Pulmonary artery endothelial cell (primary cell): Measurements from ENCODE around the gene ZNF740. TPM values are rescaled to one million over a fixed set of nuclear protein-coding genes. Genes with fewer than 3 reads are reported as not detected.
"Not testable (repeated sequence)": the region's sequence is repeated elsewhere in the genome, so short reads cannot be mapped to it uniquely, and the experiment has no call there.

Source experiments
- DNase-seq: peaks from one replicate; pipeline ENCODE4 v3.0.0-alpha.2; 2011; ENCODE audit warnings: low read depth, low spot score
- total RNA-seq: library from RNA; depleted of rRNA; stranded (reverse); fragments of >200 nt; gene quantifications from 2 replicates; pipeline ENCODE4 v1.2.3, GENCODE V29; 2014

Gene ZNF740
- total RNA-seq, 1 donor from 2014 or later, result 14.1 TPM

- no peak for DNase-seq
Measured at GRCh38 chr12:53193985-53194716, 13.6 kb downstream of the ZNF740 start.

DNA sequence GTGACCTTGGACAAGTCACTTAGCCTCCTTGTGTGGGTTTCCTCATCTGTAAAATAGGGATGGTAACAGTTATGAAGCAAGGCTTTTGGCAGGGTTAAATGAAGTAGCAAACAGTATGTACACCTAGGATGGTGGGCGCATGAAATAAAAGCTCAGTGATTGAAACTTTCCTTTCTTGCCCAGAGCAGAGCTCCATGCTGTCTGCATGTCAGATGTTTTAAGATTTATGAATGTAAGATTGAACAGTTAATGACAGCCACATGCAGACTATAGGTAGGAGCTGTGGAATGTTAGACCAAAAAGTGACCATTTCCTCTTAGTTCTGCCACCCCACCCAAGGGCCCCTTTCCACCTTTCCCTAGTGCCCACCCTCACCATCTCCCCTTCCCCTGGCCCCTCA lies 14.5 kb downstream of the ZNF740 start:
- DNase-seq, result no peak

- no peak for DNase-seq
Measured at GRCh38 chr12:53195516-53196420, 15.2 kb downstream of the ZNF740 start.

- no peak for DNase-seq
Measured at GRCh38 chr12:53196486-53196885, 16.0 kb downstream of the ZNF740 start.

DNA sequence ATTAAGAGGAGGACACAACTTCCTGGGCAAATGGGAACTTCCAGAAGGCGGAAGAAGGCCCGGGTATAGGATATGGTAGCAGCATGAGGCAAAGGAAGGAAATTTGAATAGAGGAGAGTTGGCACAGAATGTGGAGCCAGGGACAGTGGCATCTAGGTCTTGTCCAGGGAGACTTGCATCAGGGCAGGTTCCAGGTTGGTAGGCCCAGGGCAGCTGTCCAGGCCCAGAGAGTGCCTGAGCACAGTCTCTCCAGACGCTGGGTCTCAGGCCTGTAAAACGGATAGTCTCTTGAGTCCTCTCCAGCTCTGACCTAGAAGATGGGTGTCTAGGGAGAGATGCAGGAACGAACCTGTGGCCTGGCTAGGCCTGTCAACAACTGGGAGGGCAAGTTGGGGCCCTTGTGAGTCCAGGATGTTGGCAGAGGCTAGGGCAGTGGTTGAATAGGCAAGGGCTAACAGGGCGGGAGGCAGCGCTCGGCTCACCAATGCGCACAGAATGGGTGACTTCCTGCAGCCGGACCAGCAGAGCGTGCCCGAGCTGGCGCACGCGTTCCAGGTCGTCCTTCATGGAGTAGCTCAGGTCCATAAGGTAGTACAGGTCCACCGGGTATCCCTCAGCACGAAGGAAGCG lies 16.6 kb downstream of the ZNF740 start:
- no peak for DNase-seq

DNA sequence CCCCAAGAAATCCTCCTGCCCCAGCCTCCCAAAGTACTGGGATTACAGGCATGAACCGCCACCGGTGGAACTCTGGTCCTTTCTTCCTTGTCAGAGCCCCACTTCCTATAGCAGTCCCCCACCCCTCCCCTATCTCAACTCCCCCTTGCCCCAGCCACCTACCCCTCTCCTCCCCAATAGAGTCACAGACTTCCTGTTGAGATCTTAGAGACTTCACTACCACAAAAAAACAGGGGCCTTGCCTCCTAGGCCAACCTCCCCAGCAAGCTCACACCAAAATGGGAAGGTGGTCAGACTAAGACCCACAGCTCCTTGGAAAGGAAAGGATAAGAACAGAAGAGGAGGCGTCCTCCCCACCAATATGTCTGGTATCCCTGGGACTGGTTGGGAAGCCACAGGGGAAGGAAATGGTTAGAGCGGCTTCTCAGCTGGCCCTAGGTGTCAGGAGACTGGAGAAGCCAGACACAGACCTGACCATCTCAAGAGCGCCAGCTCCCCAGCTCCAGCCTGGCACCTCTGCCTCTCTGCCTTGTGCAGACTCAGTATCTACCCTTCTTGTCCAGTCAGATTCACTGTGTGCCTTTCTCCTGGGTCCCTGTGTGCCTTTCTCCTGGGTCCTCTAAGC lies 18.1 kb downstream of the ZNF740 start:
- DNase-seq, result no peak

DNA sequence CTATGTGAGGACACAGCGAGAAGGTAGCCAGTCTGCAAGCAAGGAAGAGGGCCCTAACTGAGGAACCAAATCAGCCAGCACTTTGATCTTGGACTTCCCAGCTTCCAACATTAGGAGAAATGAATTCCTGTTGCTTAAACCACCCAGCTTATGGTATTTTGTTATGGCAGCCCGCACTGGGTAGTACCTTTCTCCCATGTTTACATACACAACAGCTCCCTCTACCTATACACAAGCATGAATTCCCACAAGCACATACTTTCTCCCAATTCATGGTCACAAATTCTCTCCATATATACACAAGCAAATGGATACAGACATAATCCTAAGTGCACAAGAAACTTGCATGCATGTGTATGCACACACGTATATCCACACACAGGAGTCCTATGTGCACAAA lies 19.2 kb downstream of the ZNF740 start:
- DNase-seq, result no peak

GRCh38 chr12:53200107-53200457 lies 19.6 kb downstream of the ZNF740 start:
- DNase-seq, result no peak

DNA sequence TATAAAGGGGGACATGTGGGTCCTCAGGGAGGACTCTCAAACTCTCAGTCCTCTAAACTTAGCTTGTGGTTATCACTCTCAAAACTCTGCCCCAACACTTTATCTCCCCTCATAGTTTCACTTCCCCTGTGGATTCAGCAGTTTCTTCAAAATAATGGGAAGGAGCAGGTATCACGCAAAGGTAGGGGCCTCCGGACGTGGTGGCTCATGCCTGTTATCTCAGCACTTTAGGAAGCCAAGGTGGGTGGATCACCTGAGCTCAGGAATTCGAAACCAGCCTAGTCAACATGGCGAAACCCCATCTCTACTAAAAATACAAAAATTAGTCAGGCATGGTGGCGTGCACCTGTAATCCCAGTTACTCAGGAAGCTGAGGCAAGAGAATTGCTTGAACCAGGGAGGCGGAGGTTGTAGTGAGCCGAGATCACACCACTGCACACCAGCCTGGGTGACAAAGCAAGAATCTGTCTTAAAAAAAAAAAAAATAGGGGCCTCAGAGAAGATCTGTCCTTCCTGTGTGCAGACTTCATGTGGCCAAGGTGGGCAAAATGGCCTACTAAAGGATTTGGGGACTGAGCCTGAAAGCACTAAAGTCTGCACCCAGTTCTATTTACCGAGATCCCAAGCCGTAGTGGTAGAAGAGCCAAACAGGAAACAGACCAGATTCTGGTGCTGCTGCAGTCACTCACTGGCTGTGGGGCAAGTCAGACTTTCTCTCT lies 20.1 kb downstream of the ZNF740 start:
- no peak for DNase-seq

DNA sequence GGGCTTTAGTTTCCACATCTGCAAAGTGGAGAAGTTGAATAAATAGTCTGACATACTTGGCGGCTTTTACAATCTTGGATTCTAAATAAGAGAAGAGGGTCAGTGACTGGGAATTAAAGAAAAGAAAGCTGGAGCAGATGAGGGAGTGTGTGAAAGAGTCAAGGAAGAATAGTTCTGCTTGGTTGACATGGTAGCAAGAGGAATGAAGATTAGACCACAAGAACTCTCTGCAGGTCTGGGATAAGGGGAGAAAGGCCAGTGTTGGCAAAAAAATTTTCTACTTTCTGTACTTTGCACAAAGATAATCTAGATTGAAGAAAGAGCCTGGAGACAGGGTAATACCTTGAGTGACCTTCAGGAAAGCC lies 20.6 kb downstream of the ZNF740 start:
- no peak for DNase-seq

- no peak for DNase-seq
Measured at GRCh38 chr12:53201639-53202038, 21.1 kb downstream of the ZNF740 start.

DNA sequence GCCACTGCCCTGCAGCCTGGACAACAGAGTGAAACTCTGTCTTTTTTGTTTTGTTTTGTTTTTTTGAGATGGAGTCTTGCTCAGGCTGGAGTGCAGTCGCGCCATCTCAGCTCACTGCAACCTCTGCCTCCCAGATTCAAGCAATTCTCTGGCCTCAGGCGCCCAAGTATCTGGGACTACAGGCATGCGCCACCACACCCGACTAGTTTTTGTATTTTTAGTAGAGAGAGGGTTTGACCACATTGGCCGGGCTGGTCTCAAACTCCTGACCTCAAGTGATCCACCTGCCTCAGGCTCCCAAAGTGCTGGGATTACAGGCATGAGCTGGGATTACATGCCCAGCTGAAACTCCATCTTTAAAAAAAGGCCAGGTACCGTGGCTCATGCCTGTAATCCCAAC lies 21.8 kb downstream of the ZNF740 start:
- not testable (repeated sequence) for DNase-seq

- no peak for DNase-seq
Measured at GRCh38 chr12:53204351-53204750, 23.8 kb downstream of the ZNF740 start.

GRCh38 chr12:53205747-53206419 lies 25.4 kb downstream of the ZNF740 start:
- DNase-seq, result no peak

GRCh38 chr12:53207042-53207441 lies 26.5 kb downstream of the ZNF740 start, which contains the start of gene ITGB7:
TSS of gene ITGB7 (minus strand) at chr12:53207251. CDS start at chr12:53200443, 6,808 bp downstream.
- no peak for DNase-seq

- DNase-seq, result no peak
Measured at GRCh38 chr12:53208435-53208834, 27.9 kb downstream of the ZNF740 start.

- no peak for DNase-seq
Measured at GRCh38 chr12:53208877-53209463, 28.4 kb downstream of the ZNF740 start.

DNA sequence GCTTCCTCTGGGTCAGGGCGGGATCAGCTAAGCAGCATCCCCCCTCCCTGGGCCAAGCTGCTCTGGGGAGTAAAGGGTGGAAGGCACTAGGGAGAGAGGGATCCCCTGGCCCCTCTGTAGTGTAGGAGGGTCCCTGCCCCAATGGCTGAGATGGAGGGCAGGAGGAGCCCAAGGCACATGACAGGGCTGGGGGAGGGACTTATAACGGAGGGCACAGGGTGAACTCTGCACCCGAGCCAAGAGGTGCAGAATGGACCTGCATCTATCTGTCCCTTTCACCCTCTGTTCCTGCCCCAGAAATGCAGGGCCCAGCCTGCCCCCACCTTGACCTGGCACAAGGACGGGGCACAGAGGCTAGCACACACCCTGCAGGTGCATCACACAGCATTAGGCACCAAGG lies 30.3 kb downstream of the ZNF740 start:
- no peak for DNase-seq

DNA sequence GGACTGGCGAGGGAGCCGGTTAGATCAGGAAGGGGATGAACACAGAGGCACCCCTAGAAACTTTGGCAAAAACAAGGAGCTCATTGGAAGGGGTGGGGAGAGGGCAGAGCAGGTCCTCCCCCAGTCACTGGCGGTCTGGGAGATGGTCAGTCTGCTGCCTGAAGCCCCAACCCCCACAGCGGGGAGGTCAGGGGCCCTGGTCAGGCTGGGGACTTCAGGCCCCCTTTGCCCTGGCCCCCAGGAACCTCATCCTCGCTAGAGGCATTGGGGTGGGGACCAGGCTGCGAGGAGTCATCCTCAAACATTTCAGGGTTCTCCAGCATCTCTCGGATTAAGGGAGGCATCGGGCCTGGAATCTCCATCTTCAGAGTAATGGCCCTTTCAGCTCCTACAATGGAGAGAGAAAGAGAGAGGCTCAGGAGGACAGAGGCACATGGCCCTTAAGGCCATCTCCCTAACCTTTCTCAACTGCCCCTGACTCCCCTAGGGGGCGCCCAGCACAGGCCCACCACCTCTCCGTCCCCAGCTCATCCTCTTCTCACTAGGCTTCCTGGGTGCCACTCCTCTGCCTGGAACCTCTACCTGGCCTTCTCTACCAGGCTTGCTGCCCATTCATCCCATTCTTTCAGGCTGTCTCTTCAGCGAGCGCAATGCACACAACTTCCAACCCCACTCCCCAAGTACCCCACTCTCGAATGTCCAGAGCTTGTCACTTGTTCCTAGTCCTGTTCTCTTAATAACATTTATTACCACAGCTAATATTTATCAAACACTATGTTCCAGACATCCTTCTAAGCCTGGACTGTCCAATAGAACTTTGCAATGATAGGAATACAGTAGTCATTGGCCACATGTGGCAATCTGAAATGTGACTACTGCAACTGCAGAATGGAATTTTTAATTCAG lies 31.2 kb downstream of the ZNF740 start:
- no peak for DNase-seq
